ENCODE data around the gene RPS8.
"Not testable (repeated sequence)": the region's sequence is repeated elsewhere in the genome, so short reads cannot be mapped to it uniquely, and the experiment has no call there.

Gene RPS8

DNA sequence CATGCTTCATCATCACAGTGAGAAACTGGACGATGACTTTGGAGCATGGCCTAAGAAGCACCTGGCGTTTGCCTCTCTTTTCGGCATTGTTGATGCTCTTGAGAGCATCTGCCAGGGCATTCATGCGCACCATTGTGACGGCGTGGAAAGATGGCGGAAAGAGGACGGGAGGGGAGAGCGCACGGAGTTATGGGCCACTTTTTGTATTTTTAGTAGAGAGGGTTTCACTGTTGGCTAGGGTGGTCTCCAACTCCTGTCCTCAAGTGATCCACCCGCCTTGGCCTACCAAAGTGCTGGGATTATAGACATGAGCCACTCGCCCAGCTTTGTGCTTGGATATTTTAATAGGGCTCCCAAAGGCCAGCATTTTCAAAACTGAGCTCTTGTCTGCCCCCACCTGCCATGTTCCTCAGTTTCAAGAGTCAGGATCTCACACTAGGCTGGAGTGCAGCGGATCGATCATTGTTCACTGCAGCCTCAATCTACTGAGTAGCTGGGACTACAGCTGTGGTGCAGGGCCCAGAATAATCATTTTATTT, 5.3 kb downstream of the RPS8 start:
- no peak for DNase-seq (ENCODE audit: low read depth in 2 of 2)

DNA sequence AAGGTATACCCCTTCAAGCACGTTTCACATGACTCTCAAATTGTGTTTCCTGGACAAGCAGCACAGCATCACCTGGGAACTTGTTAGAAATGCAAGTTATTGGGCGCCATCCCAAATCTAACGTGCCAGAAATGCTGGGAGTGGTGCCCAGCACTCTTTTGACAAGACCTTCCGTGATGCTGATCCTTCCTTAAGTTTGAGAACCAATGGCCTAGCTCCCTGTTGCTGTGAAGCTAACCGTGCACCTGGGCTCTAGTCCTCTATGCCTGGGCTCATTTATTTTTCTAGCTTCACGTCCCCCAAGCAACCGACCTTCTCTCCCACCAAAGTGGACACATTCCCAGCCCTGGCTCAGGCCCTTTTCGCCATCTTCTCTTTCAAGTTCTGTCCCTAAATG, 8.4 kb downstream of the RPS8 start:
- no peak for DNase-seq (ENCODE audit: low read depth in 2 of 2)

DNA sequence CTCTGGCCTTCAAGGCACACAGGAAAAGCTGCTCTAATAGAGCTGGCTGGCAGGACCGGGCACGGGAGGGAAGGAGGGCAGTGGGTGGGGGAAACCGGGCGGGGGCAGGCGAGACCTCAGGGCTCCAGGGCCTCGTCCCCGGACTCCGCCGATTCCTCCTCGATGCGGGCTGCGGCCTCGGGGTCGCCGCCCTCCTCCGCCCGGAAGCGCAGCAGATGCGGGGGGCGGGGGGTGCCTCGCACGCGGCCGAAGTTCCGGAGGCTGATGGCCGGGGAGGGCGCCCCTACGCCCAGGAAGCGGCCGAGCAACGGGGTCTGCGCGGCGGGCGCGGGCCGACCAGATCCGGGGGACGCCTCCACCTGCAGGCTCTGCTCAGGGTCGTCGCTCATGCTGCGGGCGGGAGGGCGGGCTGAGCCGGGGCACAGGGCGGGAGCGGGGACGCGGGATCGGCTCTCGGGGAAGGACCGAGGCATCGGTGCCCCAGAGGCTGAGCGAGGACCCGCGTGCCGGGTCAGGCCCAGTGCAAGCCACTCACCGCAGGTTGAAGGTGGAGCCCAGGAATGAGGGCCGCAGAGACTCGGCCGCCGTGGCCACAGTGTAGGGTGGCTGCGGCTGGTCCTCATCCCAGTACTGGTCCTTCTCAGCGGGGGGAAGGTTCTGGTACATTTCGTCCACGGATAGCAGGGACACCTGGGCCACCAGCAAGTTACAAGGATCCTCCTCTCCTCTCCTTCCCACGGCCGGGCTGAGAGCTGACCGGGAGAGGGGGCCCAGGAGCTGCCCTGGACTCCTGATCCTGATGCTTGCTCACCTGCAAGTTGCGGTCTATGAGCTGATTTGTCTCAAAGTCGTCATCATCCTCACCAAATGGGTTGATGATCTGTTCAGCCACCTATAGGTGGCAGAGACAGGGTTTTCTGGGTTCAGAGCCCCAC, 9.0 kb downstream of the RPS8 start:
- no peak for DNase-seq (ENCODE audit: low read depth in 2 of 2)

DNA sequence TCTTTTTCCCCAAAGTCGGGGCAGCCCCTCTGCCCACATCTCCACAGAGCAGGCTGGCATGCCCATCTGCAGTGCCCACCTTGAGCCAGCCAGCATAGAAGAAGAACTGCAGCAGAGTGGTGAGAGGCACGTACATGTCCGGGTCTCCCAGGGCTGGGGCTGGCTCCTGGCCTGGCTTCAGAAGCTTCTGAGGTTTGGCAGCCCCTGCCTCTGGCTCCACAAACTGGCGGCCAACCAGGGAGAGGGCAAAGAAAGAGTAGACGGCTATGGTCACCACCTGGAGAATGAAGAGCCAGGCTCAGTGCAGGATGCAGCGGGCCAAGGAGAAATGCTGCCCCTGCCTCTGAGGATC, 9.7 kb downstream of the RPS8 start:
- DNase-seq (ENCODE audit: low read depth in 2 of 2) = no peak

DNA sequence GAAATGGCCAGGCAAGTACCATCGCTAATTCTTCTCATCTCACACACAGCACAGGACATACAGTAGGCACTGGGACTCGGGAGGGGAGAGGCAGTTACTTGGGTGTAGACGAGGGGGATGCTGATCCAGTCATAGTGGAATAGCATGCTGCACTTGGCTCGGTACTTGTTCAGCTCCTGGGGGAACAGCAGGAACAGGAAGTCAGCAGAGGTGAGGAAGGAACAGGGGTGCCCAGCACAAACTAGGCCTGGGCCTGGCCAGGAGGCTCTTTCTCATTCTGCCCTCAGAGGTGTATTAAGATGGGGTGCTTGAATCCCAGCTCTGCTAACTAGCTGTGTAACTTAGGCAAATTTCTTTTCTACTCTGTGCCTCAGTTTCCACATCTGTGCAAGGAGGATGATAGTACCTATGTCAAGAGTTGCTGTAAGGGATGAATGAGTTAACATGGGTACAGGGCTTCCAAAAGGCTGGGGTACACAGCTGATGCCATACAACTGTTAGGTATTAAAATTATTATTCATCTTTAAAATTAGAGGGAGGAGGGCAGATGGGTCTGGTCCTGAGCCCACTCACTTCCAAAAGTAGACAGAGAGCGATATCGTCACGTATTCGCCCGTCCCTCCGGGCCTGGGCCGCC, 10.3 kb downstream of the RPS8 start:
- no peak for DNase-seq (ENCODE audit: low read depth in 2 of 2)

DNA sequence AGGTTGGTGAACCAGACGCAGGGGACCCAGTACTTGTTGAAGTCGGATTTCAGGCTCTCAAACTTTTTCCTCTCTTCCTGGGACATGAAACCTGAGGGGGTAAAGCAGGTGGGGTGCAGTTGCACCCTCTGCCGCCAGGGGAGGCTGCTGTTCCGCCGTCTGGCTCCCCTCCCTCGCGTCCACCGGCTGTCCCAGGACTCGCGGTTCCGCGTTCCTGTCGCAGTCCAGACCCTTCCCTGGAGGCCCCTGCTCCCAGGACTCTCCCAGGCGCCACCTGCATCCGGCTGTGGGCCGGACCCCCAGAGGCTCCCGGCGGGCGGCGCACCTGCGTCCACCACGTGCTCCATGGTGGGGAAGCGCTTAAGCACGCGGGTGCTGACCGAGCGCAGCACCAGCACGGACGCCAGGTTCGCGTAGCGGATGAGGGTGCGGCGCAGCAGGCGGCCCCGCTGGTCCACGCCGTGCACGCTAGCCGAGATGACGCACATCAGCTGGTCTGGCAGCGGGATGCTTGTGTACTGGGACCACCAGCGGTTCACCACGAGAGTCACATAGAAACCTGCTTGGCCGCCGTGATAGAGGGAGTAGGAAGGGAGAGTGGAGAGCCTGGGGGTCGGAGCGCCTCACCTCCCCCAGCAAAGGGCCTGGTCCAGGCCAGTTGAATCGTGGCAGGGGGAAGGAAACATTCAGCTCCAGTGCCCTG, 10.9 kb downstream of the RPS8 start:
- peak; percentile 69 to 74 for DNase-seq (ENCODE audit: low read depth in 2 of 2)

DNA sequence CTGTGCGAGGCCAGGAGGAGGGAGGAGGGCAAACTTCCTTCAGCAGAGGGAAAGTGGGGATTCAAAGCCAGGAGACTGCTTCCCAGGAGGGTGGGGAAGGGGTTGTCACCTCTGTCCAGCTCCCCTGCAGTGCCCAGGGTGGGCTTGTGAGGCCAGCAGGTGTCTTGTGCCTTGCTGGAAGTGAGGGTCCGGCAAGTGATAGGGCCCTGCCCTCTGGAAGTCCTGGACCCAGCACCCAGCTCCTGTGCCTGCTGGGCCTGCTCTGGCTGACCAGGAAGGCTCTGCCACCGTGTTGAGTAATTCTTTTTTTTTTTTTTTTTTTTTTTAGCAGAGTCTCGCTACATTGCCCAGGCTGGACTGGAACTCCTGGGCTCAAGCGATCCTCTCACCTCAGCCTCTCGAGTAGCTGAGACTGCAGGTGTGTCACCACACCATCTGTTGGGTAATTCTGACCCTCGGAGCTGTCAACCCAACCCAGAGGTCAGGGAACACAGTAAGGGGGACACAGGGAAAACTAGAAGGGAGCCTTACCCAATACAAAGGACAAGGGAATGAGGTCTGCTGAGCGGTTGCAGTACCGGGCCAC, 11.6 kb downstream of the RPS8 start:
- DNase-seq (ENCODE audit: low read depth in 2 of 2) = no peak

DNA sequence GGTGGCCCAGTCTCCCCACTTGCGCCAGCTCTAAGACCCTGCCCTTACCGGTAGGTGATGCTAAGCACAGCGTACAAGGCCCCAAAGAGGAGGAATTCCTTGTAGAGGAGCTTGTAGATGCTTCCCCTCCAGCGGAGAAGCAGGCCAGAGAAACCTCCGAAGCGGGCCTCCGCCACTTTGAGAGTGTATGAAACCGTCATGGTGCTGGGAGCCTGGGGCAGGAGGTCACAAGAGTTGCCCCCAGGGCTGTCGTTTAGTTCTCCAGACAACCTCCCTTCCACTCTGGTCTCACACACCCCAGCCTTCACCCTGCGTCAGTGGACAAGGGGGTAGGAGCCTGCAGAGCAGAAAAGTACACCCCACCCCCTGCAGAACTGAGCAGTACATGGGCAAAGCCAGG, 12.2 kb downstream of the RPS8 start:
- DNase-seq (ENCODE audit: low read depth in 2 of 2) = no peak

DNA sequence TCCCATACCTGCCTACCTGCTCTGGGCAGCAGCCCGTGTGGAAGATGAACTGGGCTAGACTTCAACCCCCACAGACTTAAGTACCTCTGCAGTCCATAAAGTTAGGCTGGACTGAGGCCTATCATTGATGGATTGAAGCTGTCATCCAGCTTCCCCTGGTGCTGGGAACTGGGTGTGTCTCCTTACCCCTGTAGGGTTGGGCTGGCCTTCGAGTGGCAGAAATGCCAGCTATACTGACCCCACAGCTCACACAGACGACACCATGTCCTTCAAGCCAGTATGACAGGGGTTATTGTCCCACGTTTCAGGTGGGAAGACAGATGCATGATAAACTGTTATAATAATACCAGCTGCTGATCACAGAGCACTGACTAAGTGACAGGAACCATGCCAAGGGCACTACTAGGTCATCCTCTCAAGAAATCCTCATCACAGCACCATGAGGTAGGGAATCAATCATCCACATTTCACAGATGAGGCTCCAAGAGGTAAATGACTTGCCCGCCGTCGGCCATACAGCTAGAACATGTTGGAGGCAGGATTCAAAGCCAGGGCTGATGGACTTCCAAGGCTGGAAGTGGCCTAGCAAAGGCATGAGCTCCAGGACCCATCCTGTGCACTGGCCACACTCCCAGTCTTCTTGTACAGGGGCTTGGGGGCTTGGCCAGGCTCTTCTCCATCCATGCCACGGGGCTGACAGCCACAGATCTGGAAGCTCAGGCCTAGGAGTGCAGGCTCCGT, 12.9 kb downstream of the RPS8 start, which contains the start of gene BEST4:
TSS of gene BEST4 (minus strand) at position 51 of the 741 bp plus-strand sequence. CDS start 465 bp downstream, outside the sequence.
- no peak for DNase-seq (ENCODE audit: low read depth in 2 of 2)

DNA sequence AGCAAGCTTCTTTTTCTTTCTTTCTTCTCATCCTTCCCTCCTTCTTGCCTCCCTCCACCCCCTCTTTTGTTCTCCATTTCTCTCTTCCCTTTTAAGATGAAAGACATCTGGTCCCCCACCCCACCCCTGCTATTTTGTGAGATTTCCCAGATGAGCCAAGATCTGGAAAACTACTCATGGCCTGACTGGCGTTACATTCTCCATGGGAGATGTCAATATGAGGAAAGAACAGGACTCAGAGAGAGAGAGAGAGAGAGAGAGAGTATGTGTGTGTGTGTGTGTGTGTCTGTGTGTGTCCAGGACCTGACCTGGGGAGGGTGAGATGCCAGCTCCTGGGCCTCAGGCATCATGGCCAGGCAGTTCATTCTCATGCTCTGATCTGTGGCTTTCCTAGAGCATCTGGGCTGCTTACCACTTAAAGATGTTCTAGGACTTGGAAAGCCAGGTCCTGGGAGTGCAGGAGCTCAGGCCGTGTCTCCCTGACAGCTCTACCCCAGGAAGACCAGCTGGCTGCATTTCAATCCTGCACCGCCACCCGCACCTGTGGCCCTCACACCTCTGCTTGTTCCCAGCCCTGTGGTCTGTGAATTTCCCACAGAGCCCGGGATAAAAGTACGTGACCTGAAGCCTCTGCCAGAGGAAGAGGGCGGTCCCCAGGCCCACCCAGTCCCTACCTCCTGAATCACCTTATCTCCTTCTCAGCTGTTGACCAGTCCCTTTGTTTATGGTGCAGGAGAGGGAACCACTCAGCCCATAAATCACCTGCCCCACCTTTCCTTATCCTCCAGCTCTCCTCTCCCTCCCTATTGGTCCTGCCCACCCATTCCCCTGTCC, 15.8 kb downstream of the RPS8 start:
- no peak for DNase-seq (ENCODE audit: low read depth in 2 of 2)

DNA sequence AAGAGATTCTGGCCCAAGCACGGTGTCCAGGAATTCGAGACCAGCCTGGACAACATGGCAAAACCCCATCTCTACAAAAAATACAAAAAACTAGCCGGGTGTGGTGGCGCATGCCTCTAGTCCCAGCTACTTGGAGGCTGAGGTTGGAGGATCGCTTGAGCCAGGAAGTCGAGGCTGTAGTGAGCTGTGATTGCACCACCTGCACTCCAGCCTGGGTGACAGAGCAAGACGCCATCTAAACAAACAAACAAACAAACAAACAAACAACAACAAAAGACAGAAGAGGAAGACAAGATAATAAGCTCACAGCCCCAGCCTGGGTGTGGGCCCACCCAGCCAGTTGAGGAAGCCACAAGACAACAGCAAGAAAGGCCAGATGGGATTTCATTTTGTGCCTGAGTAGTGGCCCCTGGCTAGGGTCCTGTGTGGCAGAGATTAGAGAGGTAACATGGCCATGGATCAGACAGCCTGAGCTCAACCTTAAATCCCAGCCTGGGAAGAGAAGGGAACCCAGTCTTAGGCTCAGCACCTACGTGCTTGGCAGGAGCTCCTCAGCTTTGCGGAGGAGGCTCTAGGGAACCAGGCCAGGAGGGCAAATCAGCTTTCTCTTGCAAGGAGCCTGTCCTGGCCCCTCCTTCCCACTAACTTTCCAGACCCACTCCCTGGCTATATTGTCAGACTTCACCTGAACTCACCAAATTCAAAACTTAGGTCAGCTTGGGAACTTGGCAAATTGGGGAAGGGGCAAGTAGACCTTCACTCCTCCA, 17.6 kb downstream of the RPS8 start:
- no peak for DNase-seq (ENCODE audit: low read depth in 2 of 2)

DNA sequence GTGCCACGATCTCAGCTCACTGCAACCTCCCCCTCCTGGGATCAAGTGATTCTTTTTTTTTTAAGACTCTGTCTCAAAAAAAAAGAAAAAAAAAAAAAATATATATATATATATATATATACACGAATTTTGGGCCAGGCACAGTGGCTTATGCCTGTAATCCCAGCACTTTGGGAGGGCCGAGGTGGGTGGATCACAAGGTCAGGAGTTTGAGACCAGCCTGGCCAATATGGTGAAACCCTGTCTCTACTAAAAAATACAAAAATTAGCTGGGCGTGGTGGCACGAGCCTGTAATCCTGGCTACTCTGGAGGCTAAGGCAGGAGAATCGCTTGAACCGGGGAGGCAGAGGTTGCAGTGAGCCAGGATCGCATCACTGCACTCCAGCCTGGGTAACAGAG, 22.5 kb downstream of the RPS8 start:
- DNase-seq (ENCODE audit: low read depth in 2 of 2) = not testable (repeated sequence)

DNA sequence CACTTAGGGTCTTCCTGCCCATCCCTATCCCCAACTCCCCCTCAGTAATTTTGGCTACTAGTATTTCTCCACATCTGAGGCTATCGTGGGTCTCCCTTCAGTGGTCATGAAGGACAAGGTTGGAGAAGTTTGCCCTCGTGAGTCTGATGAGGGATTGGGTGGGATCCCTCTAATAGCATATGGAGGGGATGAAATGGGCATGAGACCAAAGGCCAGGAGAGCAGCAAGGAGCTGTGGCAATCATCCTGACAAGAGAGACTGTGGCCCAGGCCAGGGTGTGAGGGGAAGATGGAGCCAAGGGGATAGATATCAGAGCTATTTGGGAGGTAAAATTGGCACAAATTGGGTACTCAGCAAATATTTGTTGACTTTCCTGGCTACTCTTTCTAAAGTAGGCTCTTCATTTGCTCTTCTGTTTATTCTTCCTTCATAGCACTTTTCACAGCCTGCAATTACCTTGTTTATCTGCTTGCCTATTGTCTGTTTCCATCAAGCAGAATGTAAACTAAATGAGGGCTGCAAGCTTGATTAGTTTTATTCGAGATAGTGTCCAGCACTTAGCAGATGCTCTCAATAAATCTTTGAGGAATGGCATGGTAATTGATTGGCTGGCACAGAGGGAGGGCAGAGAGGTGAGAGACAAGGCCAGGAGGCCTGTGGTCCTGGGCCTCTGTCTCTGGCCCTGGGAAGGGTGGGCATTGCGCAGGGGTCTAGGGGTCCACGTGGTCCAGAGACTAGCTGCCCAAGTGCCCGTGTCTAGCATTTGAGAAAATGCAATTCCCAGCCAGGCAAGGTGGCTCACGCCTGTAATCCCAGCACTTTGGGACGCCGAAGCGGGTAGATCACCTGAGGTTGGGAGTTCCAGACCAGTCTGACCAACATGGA, 23.4 kb downstream of the RPS8 start:
- DNase-seq (ENCODE audit: low read depth in 2 of 2) = no peak

DNA sequence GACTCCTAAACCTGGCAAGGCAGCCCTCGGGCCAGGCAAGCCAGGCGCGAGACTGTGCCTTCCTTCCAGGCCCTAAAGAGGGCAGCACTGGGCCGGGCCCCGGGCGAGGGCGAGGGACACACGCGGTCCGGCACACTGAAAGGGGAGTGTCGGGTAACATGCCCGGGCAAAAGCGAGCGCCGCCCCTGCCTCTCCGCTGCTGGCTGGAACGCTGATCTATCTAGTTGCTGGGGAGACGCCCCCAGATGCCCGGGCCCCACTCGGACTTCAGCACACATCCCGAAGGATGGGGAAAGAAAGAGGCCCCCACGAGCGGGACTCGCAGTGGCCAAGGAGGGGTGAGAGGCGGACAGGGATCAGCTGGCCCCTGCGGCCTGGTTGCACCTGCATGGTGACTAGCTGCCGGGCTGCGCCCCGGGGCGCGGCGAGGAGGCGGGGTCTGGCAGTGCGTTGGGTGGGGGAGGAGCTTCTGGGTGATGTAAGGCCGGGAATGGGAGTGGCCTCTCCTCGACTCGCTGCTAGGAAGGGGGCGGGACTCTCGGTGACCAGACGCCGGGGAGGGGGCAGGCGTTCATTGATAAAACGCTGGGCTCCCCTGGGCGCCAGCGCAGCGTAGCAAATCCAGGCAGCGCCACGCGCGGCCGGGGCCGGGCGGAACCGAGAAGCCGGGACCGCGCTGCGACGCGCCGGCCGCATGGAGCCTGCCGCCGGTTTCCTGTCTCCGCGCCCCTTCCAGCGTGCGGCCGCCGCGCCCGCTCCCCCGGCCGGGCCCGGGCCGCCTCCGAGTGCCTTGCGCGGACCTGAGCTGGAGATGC, 24.6 kb downstream of the RPS8 start, which contains the start of gene PLK3:
TSS of gene PLK3 (plus strand) at position 608 of the 815 bp plus-strand sequence. CDS start at position 695, 87 bp downstream.
- DNase-seq (ENCODE audit: low read depth in 2 of 2) = peak; percentile 97 to 98

DNA sequence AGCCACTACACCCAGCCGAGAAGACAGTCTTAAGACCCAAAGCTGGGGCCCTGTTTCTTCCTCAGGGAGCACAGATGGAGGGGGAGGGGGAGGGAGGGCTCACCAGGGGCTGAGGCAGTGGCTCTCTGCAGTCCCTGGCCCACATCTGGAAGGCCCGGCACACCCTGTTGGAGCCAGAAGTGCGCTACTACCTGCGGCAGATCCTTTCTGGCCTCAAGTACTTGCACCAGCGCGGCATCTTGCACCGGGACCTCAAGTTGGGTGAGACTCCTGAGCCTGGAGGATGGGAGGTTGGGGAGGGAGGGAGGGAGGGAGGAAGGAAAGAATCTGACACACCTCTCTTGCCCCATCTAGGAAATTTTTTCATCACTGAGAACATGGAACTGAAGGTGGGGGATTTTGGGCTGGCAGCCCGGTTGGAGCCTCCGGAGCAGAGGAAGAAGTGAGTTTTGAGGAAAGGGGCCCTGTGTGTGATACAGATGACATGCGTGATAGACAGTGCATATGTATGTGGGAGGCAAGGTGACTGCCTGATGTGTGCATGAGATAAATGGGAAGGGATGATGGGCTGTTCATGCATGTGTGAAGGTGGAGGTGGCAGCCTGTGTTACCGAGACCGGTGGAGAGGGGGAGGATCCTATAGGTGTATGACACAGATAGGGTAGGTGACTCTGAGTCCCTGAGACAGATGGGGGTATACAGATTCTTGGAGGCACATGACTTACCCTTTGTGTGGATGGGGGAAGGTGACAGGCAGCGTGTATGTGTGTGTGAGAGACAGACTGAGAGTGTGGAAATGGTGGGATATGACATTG, 26.4 kb downstream of the RPS8 start:
- no peak for DNase-seq (ENCODE audit: low read depth in 2 of 2)

DNA sequence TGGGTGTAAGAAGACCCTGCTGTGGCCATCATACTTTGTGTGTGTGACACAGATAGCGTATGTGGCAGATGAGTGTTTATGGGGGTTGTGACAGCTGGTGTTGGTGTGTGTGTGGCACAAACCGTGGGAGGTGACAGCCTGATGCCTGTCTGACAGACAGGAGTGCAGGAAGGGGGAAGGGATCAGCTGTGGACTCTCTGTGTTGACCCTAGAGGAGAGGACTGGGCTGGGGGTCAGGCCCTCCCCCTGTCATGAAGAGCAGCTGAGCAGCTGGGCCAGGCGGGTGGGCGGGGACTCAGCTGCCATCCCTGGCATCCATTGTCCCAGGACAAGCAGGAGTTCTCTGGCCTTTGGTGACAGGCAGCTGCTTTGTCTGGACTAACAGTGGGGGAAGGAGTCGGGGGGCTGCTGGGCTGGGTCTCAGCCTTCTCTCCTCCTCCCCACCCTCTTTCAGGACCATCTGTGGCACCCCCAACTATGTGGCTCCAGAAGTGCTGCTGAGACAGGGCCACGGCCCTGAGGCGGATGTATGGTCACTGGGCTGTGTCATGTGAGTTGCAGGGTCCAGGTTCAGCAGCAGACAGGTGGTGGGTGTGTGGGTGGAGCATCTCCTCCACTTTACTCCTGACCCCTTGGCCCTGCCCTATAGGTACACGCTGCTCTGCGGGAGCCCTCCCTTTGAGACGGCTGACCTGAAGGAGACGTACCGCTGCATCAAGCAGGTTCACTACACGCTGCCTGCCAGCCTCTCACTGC, 27.1 kb downstream of the RPS8 start:
- no peak for DNase-seq (ENCODE audit: low read depth in 2 of 2)
